Glutamatergic neuron (in vitro differentiated cells): ENCODE results near the gene MON1B. TPM values are rescaled to one million over a fixed set of nuclear protein-coding genes. Genes with fewer than 3 reads are reported as not detected.

Experiments used
- DNase-seq: peaks from one replicate; pipeline ENCODE4 v3.0.0; 2022
- H3K27ac Mint-ChIP-seq: one replicate; pipeline ENCODE4 v1.8.0; 2020; ENCODE audit warnings: mild to moderate bottlenecking, mixed read lengths, inconsistent platforms; ENCODE audit not compliant: unreplicated experiment
- H3K27me3 Mint-ChIP-seq: one replicate; pipeline ENCODE4 v1.8.0; 2020; ENCODE audit warnings: mild to moderate bottlenecking, moderate library complexity, mixed read lengths, inconsistent platforms; ENCODE audit not compliant: unreplicated experiment
- H3K36me3 Mint-ChIP-seq: one replicate; pipeline ENCODE4 v1.8.0; 2020; ENCODE audit warnings: mild to moderate bottlenecking, mixed read lengths, inconsistent platforms; ENCODE audit not compliant: unreplicated experiment
- H3K4me1 Mint-ChIP-seq: one replicate; pipeline ENCODE4 v1.8.0; 2020; ENCODE audit warnings: mild to moderate bottlenecking, low read depth, mixed read lengths, inconsistent platforms; ENCODE audit not compliant: unreplicated experiment
- H3K4me3 Mint-ChIP-seq: one replicate; pipeline ENCODE4 v1.8.0; 2020; ENCODE audit warnings: mild to moderate bottlenecking, mixed read lengths, inconsistent platforms; ENCODE audit not compliant: unreplicated experiment
- H3K9me3 Mint-ChIP-seq: one replicate; pipeline ENCODE4 v1.8.0; 2020; ENCODE audit warnings: mild to moderate bottlenecking, moderate library complexity, mixed read lengths, inconsistent platforms; ENCODE audit not compliant: unreplicated experiment
- CTCF ChIP-seq: fragments of 200-600 bp; sonication (generic); IDR thresholded peaks from one replicate; pipeline ENCODE4 v1.5.0; 2021; ENCODE audit not compliant: partially characterized antibody, unreplicated experiment
- total RNA-seq: library from RNA; stranded (reverse); fragmentation: NEBNext Ultra II Directional; extraction: Animal tissue kit (Norgen Biotek cat#: 25700); gene quantifications from one replicate; pipeline ENCODE4 v1.2.1, GENCODE V29; 2021; ENCODE audit not compliant: unreplicated experiment

MON1B gene
- total RNA-seq, 1 donor from 2014 or later, result 47.0 TPM

DNA sequence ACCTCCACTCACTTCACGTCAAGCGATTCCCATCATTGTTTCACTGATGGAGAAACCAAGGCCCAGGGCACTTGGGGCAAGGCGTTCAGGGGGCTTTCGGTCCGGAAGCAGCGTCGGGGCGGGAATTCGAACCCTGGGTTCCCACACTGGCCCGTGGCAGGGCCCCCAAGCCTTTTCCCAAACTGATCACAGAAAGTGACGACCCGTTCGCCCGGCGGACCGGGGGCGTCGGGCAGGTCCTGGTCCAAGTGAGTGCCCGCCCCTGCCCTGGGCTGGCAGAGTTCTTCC, 856 bp upstream of the MON1B start:
- Mint-ChIP-seq H3K27ac (peak overlapping the region; percentile 95), H3K27me3 (peaks cover 3% of the 10 kb centered on the region), H3K9me3 (peaks cover 12% of the 10 kb centered on the region), H3K4me1 (peaks cover 19% of the 10 kb centered on the region), H3K36me3 (peaks cover 8% of the 10 kb centered on the region), H3K4me3 (peak overlapping the region; percentile 90)
- TF ChIP-seq CTCF, result no peak
- DNase-seq, result no peak

GRCh38 chr16:77191259-77191969, 424 bp downstream of the MON1B start:
- H3K36me3 Mint-ChIP-seq, result peaks cover 8% of the 10 kb centered on the region
- peaks cover 12% of the 10 kb centered on the region for H3K9me3 Mint-ChIP-seq
- peak overlapping the region; percentile 90 for H3K4me3 Mint-ChIP-seq
- H3K27me3 Mint-ChIP-seq, result peaks cover 5% of the 10 kb centered on the region
- TF ChIP-seq CTCF, result no peak
- DNase-seq, result no peak
- peak overlapping the region; percentile 95 for H3K27ac Mint-ChIP-seq
- H3K4me1 Mint-ChIP-seq, result peaks cover 19% of the 10 kb centered on the region

GRCh38 chr16:77193377-77193776, 2.4 kb downstream of the MON1B start:
- TF ChIP-seq CTCF, result no peak
- Mint-ChIP-seq H3K4me1 (peaks cover 19% of the 10 kb centered on the region), H3K9me3 (peaks cover 15% of the 10 kb centered on the region), H3K4me3 (no peak overlapping the region), H3K36me3 (peaks cover 8% of the 10 kb centered on the region), H3K27me3 (peaks cover 6% of the 10 kb centered on the region), H3K27ac (no peak overlapping the region)
- DNase-seq, result no peak

DNA sequence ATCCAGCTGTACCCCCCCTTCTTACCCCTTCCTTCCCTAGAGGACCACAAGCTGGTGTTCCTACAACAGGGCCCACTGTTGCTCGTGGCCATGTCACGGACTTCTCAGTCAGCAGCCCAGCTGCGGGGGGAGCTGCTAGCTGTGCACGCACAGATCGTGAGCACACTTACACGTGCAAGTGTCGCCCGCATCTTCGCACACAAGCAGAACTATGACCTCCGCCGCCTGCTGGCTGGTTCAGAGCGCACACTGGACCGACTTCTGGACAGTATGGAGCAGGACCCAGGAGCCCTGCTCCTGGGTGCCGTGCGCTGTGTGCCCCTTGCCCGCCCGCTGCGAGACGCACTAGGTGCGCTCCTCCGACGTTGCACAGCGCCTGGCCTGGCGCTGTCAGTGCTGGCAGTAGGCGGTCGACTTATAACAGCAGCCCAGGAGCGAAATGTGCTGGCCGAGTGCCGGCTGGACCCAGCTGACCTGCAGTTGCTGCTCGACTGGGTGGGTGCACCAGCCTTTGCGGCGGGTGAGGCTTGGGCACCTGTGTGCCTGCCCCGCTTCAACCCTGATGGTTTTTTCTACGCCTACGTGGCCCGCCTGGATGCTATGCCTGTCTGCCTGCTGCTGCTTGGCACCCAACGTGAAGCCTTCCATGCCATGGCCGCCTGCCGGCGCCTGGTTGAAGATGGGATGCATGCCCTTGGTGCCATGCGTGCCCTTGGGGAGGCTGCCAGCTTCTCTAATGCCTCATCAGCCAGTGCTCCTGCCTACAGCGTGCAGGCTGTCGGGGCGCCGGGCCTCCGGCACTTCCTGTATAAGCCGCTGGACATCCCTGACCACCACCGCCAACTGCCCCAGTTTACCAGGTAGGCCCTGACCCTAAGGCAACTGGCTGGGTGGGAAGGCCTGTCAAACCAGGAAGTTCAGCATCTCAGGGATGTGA, 3.6 kb downstream of the MON1B start:
- peaks cover 19% of the 10 kb centered on the region for H3K4me1 Mint-ChIP-seq
- H3K27ac Mint-ChIP-seq, result no peak overlapping the region
- no peak overlapping the region for H3K4me3 Mint-ChIP-seq
- H3K36me3 Mint-ChIP-seq, result peaks cover 8% of the 10 kb centered on the region
- H3K9me3 Mint-ChIP-seq, result peaks cover 15% of the 10 kb centered on the region
- DNase-seq, result no peak
- peaks cover 6% of the 10 kb centered on the region for H3K27me3 Mint-ChIP-seq
- no peak for TF ChIP-seq CTCF

- Mint-ChIP-seq H3K9me3 (peaks cover 15% of the 10 kb centered on the region), H3K36me3 (peaks cover 8% of the 10 kb centered on the region), H3K4me1 (peaks cover 19% of the 10 kb centered on the region), H3K4me3 (no peak overlapping the region), H3K27ac (no peak overlapping the region), H3K27me3 (peaks cover 6% of the 10 kb centered on the region)
- DNase-seq, result no peak
- TF ChIP-seq CTCF, result no peak
Observed at GRCh38 chr16:77195411-77195810, 4.4 kb downstream of the MON1B start.
